ENCODE measurements around the gene ZIC4.

Gene ZIC4

GRCh38 chr3:147428754-147429153 is 22.4 kb upstream of the ZIC4 start:
- TF ChIP-seq, protein P1, sequence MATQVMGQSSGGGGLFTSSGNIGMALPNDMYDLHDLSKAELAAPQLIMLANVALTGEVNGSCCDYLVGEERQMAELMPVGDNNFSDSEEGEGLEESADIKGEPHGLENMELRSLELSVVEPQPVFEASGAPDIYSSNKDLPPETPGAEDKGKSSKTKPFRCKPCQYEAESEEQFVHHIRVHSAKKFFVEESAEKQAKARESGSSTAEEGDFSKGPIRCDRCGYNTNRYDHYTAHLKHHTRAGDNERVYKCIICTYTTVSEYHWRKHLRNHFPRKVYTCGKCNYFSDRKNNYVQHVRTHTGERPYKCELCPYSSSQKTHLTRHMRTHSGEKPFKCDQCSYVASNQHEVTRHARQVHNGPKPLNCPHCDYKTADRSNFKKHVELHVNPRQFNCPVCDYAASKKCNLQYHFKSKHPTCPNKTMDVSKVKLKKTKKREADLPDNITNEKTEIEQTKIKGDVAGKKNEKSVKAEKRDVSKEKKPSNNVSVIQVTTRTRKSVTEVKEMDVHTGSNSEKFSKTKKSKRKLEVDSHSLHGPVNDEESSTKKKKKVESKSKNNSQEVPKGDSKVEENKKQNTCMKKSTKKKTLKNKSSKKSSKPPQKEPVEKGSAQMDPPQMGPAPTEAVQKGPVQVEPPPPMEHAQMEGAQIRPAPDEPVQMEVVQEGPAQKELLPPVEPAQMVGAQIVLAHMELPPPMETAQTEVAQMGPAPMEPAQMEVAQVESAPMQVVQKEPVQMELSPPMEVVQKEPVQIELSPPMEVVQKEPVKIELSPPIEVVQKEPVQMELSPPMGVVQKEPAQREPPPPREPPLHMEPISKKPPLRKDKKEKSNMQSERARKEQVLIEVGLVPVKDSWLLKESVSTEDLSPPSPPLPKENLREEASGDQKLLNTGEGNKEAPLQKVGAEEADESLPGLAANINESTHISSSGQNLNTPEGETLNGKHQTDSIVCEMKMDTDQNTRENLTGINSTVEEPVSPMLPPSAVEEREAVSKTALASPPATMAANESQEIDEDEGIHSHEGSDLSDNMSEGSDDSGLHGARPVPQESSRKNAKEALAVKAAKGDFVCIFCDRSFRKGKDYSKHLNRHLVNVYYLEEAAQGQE (IDR thresholded peaks at IDR 0.05; ENCODE audit: insufficient read depth in 1 of 2, low read depth in 2 of 2, low read length in 2 of 2), result no peak
- TF ChIP-seq FOXP2 (optimal IDR thresholded peaks at IDR 0.05; ENCODE audit: borderline replicate concordance, extremely low read depth, extremely low read length, insufficient read depth) (no peak), TAF1 (IDR thresholded peaks at IDR 0.05; ENCODE audit: borderline replicate concordance, insufficient read depth, low read length) (no peak), POLR2AphosphoS5 (IDR thresholded peaks at IDR 0.05; ENCODE audit: low read depth, low read length) (no peak), SIN3A (IDR thresholded peaks at IDR 0.05; ENCODE audit: borderline replicate concordance, insufficient read depth, low read length) (no peak)

DNA sequence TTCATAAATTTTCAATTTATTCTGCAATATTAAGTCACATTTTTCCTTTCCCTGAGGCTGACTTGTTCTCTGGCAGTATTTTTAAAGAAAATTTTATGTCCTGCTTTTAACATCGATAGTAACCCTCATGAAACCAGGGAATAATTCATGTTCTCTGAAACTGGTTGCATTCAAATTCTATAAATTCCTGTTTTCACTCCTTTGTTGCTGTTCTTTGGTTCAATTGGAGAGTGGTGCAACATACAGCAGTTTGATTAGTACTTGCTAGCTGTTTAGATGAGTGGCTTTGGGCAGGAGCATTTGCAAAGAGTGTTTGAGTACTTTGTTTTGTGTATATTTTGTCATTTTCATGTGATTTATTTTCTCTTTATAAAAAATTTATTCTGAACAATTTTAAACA is 22.0 kb upstream of the ZIC4 start:
- TF ChIP-seq, protein P1 (IDR thresholded peaks at IDR 0.05; ENCODE audit: insufficient read depth in 1 of 2, low read depth in 2 of 2, low read length in 2 of 2), result no peak
- no peak for TF ChIP-seq POLR2AphosphoS5 (IDR thresholded peaks at IDR 0.05; ENCODE audit: low read depth, low read length)
- TF ChIP-seq TAF1 (IDR thresholded peaks at IDR 0.05; ENCODE audit: borderline replicate concordance, insufficient read depth, low read length), result no peak
- no peak for TF ChIP-seq SIN3A (IDR thresholded peaks at IDR 0.05; ENCODE audit: borderline replicate concordance, insufficient read depth, low read length)
- no peak for TF ChIP-seq FOXP2 (optimal IDR thresholded peaks at IDR 0.05; ENCODE audit: borderline replicate concordance, extremely low read depth, extremely low read length, insufficient read depth)

GRCh38 chr3:147427746-147428145 is 21.4 kb upstream of the ZIC4 start:
- no peak for TF ChIP-seq POLR2AphosphoS5 (IDR thresholded peaks at IDR 0.05; ENCODE audit: low read depth, low read length)
- TF ChIP-seq TAF1 (IDR thresholded peaks at IDR 0.05; ENCODE audit: borderline replicate concordance, insufficient read depth, low read length), result no peak
- TF ChIP-seq, protein P1 (IDR thresholded peaks at IDR 0.05; ENCODE audit: insufficient read depth in 1 of 2, low read depth in 2 of 2, low read length in 2 of 2), result no peak
- no peak for TF ChIP-seq SIN3A (IDR thresholded peaks at IDR 0.05; ENCODE audit: borderline replicate concordance, insufficient read depth, low read length)
- TF ChIP-seq FOXP2 (optimal IDR thresholded peaks at IDR 0.05; ENCODE audit: borderline replicate concordance, extremely low read depth, extremely low read length, insufficient read depth), result no peak

DNA sequence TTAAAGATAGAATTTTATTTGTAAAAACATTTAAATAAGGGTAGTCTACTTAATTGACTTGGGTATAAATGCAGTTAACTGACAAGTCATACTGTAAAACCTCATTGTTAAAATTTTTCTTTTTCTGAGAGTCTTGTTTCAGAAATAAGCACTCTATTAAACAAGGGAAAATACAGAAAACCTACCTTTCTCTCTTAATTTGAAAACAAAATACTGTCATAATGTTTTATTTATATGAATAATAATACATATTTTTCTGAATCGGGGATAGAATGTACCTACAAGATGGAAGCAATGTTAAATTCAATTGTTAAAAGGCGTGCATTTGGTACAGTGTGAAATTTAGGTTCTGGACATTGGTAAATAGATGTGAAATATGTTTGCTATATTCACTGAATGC is 20.6 kb upstream of the ZIC4 start:
- TF ChIP-seq, protein P1 (IDR thresholded peaks at IDR 0.05; ENCODE audit: insufficient read depth in 1 of 2, low read depth in 2 of 2, low read length in 2 of 2), result no peak
- TF ChIP-seq POLR2AphosphoS5 (IDR thresholded peaks at IDR 0.05; ENCODE audit: low read depth, low read length) (no peak), FOXP2 (optimal IDR thresholded peaks at IDR 0.05; ENCODE audit: borderline replicate concordance, extremely low read depth, extremely low read length, insufficient read depth) (no peak), SIN3A (IDR thresholded peaks at IDR 0.05; ENCODE audit: borderline replicate concordance, insufficient read depth, low read length) (no peak), TAF1 (IDR thresholded peaks at IDR 0.05; ENCODE audit: borderline replicate concordance, insufficient read depth, low read length) (no peak)

DNA sequence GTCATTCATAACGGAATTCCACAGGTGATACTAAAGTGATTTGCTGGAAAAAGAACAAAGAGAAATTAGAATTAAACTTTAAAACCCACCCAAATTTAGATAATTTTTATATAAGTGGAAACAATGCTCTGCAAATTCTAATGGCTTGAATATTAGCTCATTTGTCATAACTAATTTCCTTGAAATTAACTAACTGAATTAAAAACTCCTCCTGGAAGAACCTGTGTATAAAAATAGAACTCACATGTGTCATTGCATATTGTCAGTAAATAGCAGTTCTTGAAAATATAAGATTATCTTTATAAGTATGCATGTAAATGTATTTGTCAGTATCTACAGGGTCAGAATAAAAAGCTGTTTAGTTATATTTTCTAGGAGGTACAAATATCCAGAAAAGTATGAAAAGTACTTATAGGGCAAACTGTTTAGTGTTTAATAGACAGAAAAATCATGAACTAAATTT is 19.1 kb upstream of the ZIC4 start:
- no peak for TF ChIP-seq SIN3A (IDR thresholded peaks at IDR 0.05; ENCODE audit: borderline replicate concordance, insufficient read depth, low read length)
- no peak for TF ChIP-seq POLR2AphosphoS5 (IDR thresholded peaks at IDR 0.05; ENCODE audit: low read depth, low read length)
- TF ChIP-seq, protein P1 (IDR thresholded peaks at IDR 0.05; ENCODE audit: insufficient read depth in 1 of 2, low read depth in 2 of 2, low read length in 2 of 2), result no peak
- no peak for TF ChIP-seq TAF1 (IDR thresholded peaks at IDR 0.05; ENCODE audit: borderline replicate concordance, insufficient read depth, low read length)
- TF ChIP-seq FOXP2 (optimal IDR thresholded peaks at IDR 0.05; ENCODE audit: borderline replicate concordance, extremely low read depth, extremely low read length, insufficient read depth), result no peak
